ENCODE data around the gene EMILIN2. TPM values are rescaled to one million over a fixed set of nuclear protein-coding genes. Genes with fewer than 3 reads are reported as not detected.
"Not testable (repeated sequence)": the region's sequence is repeated elsewhere in the genome, so short reads cannot be mapped to it uniquely, and the experiment has no call there.

EMILIN2 gene
- total RNA-seq, 6 donors from 2014 or later: 31.9 to 59.2 (median 43.6) TPM

- no peak overlapping the region for H3K27ac ChIP-seq
Measured at GRCh38 chr18:2827061-2827460, 19.7 kb upstream of the EMILIN2 start.

GRCh38 chr18:2836118-2836517 is 10.7 kb upstream of the EMILIN2 start:
- 88 to 98% methylated on average over 3 of the region's 3 CpGs for WGBS, 2 donors
- not testable (repeated sequence) for H3K4me3 ChIP-seq; H3K4me1 ChIP-seq; H3K27ac ChIP-seq; H3K27me3 ChIP-seq; H3K9me3 ChIP-seq; ATAC-seq (ENCODE audit: low FRiP score in 2 of 2); H3K36me3 ChIP-seq; DNase-seq

More at GRCh38 chr18:2827061-2827460, 19.7 kb upstream of the EMILIN2 start:
- no peak for ATAC-seq (ENCODE audit: low FRiP score in 2 of 2)
- no peaks in the 10 kb centered on the region for H3K27me3 ChIP-seq
- WGBS, 2 donors: 76 to 83% methylated on average over 5 of the region's 5 CpGs
- no peaks in the 10 kb centered on the region for H3K36me3 ChIP-seq
- DNase-seq: no peak
- no peak overlapping the region for H3K4me3 ChIP-seq
- no peaks in the 10 kb centered on the region for H3K4me1 ChIP-seq
- TF ChIP-seq CTCF (IDR thresholded peaks at IDR 0.05) (no peak), POLR2A (IDR thresholded peaks at IDR 0.05) (no peak), EP300 (IDR thresholded peaks at IDR 0.05) (no peak), POLR2AphosphoS5 (IDR thresholded peaks at IDR 0.05) (no peak)
- no peaks in the 10 kb centered on the region for H3K9me3 ChIP-seq

GRCh38 chr18:2837290-2837689 is 9.5 kb upstream of the EMILIN2 start:
- H3K36me3 ChIP-seq; H3K27me3 ChIP-seq; H3K4me3 ChIP-seq; DNase-seq; H3K9me3 ChIP-seq; H3K4me1 ChIP-seq; H3K27ac ChIP-seq; ATAC-seq (ENCODE audit: low FRiP score in 2 of 2): not testable (repeated sequence)

DNA sequence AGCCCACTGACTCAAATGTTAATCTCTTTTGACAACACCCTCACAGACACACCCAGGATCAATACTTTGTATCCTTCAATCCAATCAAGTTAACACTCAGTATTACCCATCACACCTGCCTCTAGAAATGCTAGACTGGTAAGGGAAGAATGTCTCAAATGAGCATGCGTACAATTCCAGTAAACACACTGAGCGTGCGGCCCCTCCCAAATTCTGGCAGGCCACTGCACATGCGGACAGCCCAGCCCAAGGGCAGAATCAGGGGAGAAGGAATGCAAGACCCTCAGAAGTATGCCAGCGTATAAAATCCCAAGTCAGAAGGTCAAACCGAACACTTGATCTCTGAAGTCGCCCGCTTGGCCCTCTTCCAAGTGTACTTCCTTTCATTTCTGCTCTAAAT is 7.6 kb upstream of the EMILIN2 start:
- Histone ChIP-seq H3K9me3 (peaks cover 0 to 5% (median 0%) of the 10 kb centered on the region in 4 donors), H3K4me3 (no peak overlapping the region), H3K36me3 (no peaks in the 10 kb centered on the region), H3K27me3 (no peaks in the 10 kb centered on the region), H3K4me1 (no peaks in the 10 kb centered on the region), H3K27ac (no peak overlapping the region)
- TF ChIP-seq CTCF (IDR thresholded peaks at IDR 0.05): no peak
- no peak for TF ChIP-seq EP300 (IDR thresholded peaks at IDR 0.05)
- no peak for TF ChIP-seq POLR2AphosphoS5 (IDR thresholded peaks at IDR 0.05)
- no peak for TF ChIP-seq POLR2A (IDR thresholded peaks at IDR 0.05)
- DNase-seq (peak in 1 of 2 donors; percentile 32), ATAC-seq (ENCODE audit: low FRiP score in 2 of 2) (no peak)
- 65 to 82% methylated on average over 8 of the region's 8 CpGs for WGBS, 2 donors

GRCh38 chr18:2840521-2840920 is 6.3 kb upstream of the EMILIN2 start:
- WGBS, 2 donors: 94 to 98% methylated on average over 1 of the region's 1 CpG
- no peak for TF ChIP-seq POLR2A (IDR thresholded peaks at IDR 0.05)
- no peak for TF ChIP-seq POLR2AphosphoS5 (IDR thresholded peaks at IDR 0.05)
- no peak for TF ChIP-seq CTCF (IDR thresholded peaks at IDR 0.05)
- no peak for TF ChIP-seq EP300 (IDR thresholded peaks at IDR 0.05)
- Histone ChIP-seq H3K36me3 (no peaks in the 10 kb centered on the region), H3K27ac (no peak overlapping the region), H3K9me3 (peaks cover 0 to 5% (median 0%) of the 10 kb centered on the region in 4 donors), H3K4me1 (no peaks in the 10 kb centered on the region), H3K4me3 (no peak overlapping the region), H3K27me3 (no peaks in the 10 kb centered on the region)
- DNase-seq (no peak), ATAC-seq (ENCODE audit: low FRiP score in 2 of 2) (no peak)

GRCh38 chr18:2843146-2843545 is 3.7 kb upstream of the EMILIN2 start:
- DNase-seq: peak in 1 of 2 donors; percentile 36
- no peak overlapping the region for H3K27ac ChIP-seq
- peaks cover 15 to 23% (median 18%) of the 10 kb centered on the region in 4 donors for H3K4me1 ChIP-seq
- 53 to 70% methylated on average over 6 of the region's 6 CpGs for WGBS, 2 donors
- H3K9me3 ChIP-seq: no peaks in the 10 kb centered on the region
- ATAC-seq (ENCODE audit: low FRiP score in 2 of 2): no peak
- TF ChIP-seq POLR2AphosphoS5 (IDR thresholded peaks at IDR 0.05) (no peak), POLR2A (IDR thresholded peaks at IDR 0.05) (peak in 1 of 4 donors; percentile 51)
- peaks cover 0 to 13% (median 8%) of the 10 kb centered on the region in 4 donors for H3K27me3 ChIP-seq
- H3K36me3 ChIP-seq: no peaks in the 10 kb centered on the region
- H3K4me3 ChIP-seq: no peak overlapping the region
